H1 (cell line): Measurements from ENCODE around the gene IKBIP.

Experiments used
- EP300 ChIP-seq, 2 experiments: IDR thresholded peaks; 1 replicate in 1 of 2; 2 replicates in 1 of 2; pipeline ENCODE4 v1.6.1; 2011 to 2012; ENCODE audit warnings: low read depth in 2 of 2, low read length in 2 of 2, mild to moderate bottlenecking in 2 of 2, borderline replicate concordance in 1 of 2, inconsistent platforms in 1 of 2, moderate library complexity in 1 of 2
- EZH2 ChIP-seq: fragments of 200-600 bp; sonication (generic); IDR thresholded peaks from 2 replicates; pipeline ENCODE4 v1.7.1; 2012; ENCODE audit warnings: low read depth, mild to moderate bottlenecking, moderate library complexity, low read length, inconsistent platforms; ENCODE audit not compliant: severe bottlenecking
- GABPA ChIP-seq: IDR thresholded peaks from 2 replicates; pipeline ENCODE4 v1.6.1; 2011; ENCODE audit warnings: mild to moderate bottlenecking, low read length, moderate library complexity, borderline replicate concordance; ENCODE audit not compliant: insufficient read depth
- HDAC2 ChIP-seq, 2 experiments: fragments of 300-600 bp in 1 of 2; sonication (generic) in 1 of 2; IDR thresholded peaks; 2 replicates each; pipeline ENCODE4 v1.6.1; 2011 to 2012; ENCODE audit warnings: low read depth in 2 of 2, low read length in 2 of 2, mild to moderate bottlenecking in 2 of 2, moderate library complexity in 2 of 2, borderline replicate concordance in 1 of 2, inconsistent platforms in 1 of 2
- KDM1A ChIP-seq: fragments of 200-600, 300-600 bp; sonication (generic); IDR thresholded peaks from 2 replicates; pipeline ENCODE4 v1.7.1; 2016; ENCODE audit warnings: mild to moderate bottlenecking, low read length, borderline replicate concordance
- MAFK ChIP-seq: IDR thresholded peaks from 2 replicates; pipeline ENCODE4 v1.6.1; 2012; ENCODE audit warnings: low read depth, mild to moderate bottlenecking, improper control_type of control experiment, low read length
- POLR2A ChIP-seq, 2 experiments: IDR thresholded peaks; 1 replicate in 1 of 2; 2 replicates in 1 of 2; pipeline ENCODE4 v1.6.1; 2011; ENCODE audit warnings: low read depth in 2 of 2, low read length in 2 of 2, mild to moderate bottlenecking in 2 of 2; ENCODE audit errors: control extremely low read depth in 1 of 2
- POLR2AphosphoS5 ChIP-seq: IDR thresholded peaks from 2 replicates; pipeline ENCODE4 v1.6.1; 2011; ENCODE audit warnings: low read depth, low read length
- RBBP5 ChIP-seq: IDR thresholded peaks from 2 replicates; pipeline ENCODE4 v1.7.1; 2012; ENCODE audit warnings: low read depth, mild to moderate bottlenecking, inconsistent platforms, low read length, moderate library complexity, borderline replicate concordance
- RFX5 ChIP-seq: IDR thresholded peaks from 2 replicates; pipeline ENCODE4 v1.6.1; 2011; ENCODE audit warnings: low read depth, low read length, improper control_type of control experiment, borderline replicate concordance
- TAF1 ChIP-seq: IDR thresholded peaks from 2 replicates; pipeline ENCODE4 v1.6.1; 2011; ENCODE audit warnings: mild to moderate bottlenecking, low read depth, low read length
- YY1 ChIP-seq: IDR thresholded peaks from 2 replicates; pipeline ENCODE4 v1.6.1; 2011; ENCODE audit warnings: low read depth, mild to moderate bottlenecking, low read length
- TF ChIP-seq, protein P1 (sequence below), 3 experiments: IDR thresholded peaks; 1 replicate in 2 of 3; 2 replicates in 1 of 3; pipeline versions ENCODE4 v1.5.1 to v1.6.1; 2011; ENCODE audit warnings: low read length in 3 of 3, mild to moderate bottlenecking in 3 of 3, inconsistent platforms in 2 of 3, low read depth in 1 of 3, moderate library complexity in 1 of 3; ENCODE audit not compliant: insufficient read depth in 1 of 3; ENCODE audit errors: control extremely low read depth in 1 of 3
- TF ChIP-seq, protein P2 (sequence below): IDR thresholded peaks from 2 replicates; pipeline ENCODE4 v1.6.1; 2012; ENCODE audit warnings: inconsistent platforms

DNA sequence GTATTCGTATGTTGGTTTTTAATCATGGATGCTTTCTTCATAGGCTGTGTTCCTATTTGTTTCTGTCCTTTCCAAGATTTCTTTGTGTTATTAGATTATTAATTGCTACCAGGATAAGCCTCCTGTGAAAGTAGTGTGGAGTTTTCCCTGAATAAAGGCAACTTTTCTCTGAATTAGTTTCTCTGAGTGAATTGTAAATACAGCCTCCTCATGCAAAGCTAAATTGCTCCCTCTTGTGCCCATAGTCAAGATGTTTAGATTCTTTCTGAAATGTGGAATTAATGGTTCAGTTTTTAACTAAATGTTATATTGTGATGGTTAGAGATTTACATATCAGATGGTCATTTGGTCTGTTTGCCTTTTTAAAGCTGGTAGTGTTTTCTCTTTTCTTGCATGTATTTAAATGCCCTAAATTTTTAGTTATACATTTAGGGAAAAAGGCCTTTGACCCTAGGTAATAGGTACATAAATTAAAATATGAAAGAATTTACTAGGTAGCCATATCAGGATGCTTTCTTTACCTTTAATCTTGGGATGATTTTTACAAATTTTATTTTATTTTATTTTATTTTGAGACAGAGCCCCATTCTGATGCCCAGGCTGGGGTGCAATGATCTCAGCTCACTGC, 9.4 kb upstream of the IKBIP start:
- no peak for TF ChIP-seq POLR2A (IDR thresholded peaks at IDR 0.05; ENCODE audit: control extremely low read depth in 1 of 2, low read depth in 2 of 2, low read length in 2 of 2)
- TF ChIP-seq, protein P1, sequence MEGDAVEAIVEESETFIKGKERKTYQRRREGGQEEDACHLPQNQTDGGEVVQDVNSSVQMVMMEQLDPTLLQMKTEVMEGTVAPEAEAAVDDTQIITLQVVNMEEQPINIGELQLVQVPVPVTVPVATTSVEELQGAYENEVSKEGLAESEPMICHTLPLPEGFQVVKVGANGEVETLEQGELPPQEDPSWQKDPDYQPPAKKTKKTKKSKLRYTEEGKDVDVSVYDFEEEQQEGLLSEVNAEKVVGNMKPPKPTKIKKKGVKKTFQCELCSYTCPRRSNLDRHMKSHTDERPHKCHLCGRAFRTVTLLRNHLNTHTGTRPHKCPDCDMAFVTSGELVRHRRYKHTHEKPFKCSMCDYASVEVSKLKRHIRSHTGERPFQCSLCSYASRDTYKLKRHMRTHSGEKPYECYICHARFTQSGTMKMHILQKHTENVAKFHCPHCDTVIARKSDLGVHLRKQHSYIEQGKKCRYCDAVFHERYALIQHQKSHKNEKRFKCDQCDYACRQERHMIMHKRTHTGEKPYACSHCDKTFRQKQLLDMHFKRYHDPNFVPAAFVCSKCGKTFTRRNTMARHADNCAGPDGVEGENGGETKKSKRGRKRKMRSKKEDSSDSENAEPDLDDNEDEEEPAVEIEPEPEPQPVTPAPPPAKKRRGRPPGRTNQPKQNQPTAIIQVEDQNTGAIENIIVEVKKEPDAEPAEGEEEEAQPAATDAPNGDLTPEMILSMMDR (IDR thresholded peaks at IDR 0.05; ENCODE audit: control extremely low read depth in 1 of 3, insufficient read depth in 1 of 3, low read depth in 1 of 3, low read length in 3 of 3) = peak in 2 of 3 experiments; percentile 51 to 60; a peak in 2 of 4 replicates
- no peak for TF ChIP-seq EZH2
- TF ChIP-seq YY1 = no peak
- no peak for TF ChIP-seq MAFK
- TF ChIP-seq POLR2AphosphoS5 = no peak
- no peak for TF ChIP-seq GABPA
- no peak for TF ChIP-seq HDAC2 (IDR thresholded peaks at IDR 0.05; ENCODE audit: borderline replicate concordance in 1 of 2, low read depth in 2 of 2, low read length in 2 of 2)
- TF ChIP-seq KDM1A = no peak
- no peak for TF ChIP-seq RFX5
- TF ChIP-seq TAF1 = no peak
- TF ChIP-seq, protein P2, sequence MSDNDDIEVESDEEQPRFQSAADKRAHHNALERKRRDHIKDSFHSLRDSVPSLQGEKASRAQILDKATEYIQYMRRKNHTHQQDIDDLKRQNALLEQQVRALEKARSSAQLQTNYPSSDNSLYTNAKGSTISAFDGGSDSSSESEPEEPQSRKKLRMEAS = no peak
- TF ChIP-seq EP300 (IDR thresholded peaks at IDR 0.05; ENCODE audit: borderline replicate concordance in 1 of 2, low read depth in 2 of 2, low read length in 2 of 2) = no peak
- TF ChIP-seq RBBP5 = no peak
